ENCODE data around the gene ZNF598. TPM values are rescaled to one million over a fixed set of nuclear protein-coding genes. Genes with fewer than 3 reads are reported as not detected.

Gene ZNF598
- polyA plus RNA-seq, 1 of the 3 experiments (the other 2 are of a cell fraction) = 47.8 TPM

DNA sequence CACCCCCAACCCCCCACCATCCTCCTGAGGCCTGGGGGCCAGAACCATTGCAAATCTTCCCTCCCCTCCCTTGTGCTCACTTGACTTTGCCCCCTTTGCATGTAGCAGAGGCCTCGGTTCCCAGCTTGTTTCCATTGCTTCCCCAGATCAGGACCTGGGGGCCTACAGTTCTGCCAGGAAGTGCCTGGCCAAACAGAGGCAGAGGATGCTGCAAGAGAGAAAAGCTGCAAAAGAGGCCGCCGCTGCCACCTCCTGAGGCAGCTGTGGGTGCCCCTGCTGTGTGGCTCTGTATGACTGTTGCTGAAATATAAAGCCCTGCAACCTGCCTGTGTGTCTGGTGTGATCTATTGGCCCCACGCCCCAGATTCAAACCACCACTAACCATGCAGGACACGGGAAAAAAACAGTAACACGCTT, 48.0 kb downstream of the ZNF598 start:
- Histone ChIP-seq H3K27me3 (ENCODE audit: insufficient read depth) (no peaks in the 10 kb centered on the region), H3K36me3 (replicated peaks in 1 of 2; ENCODE audit: control insufficient read depth in 1 of 2, insufficient read depth in 2 of 2, low read length in 1 of 2) (peaks cover 19 to 24% of the 10 kb centered on the region in 2 experiments), H3K79me2 (ENCODE audit: insufficient read depth) (peaks cover 68% of the 10 kb centered on the region), H3K4me2 (peak overlapping the region; percentile 90; the same call in 1 of the 2 replicates), H3K4me3 (ENCODE audit: low read depth in 2 of 2, low read length in 1 of 2) (no peak overlapping the region), H2AFZ (ENCODE audit: low read depth) (no peak overlapping the region), H3K4me1 (ENCODE audit: control insufficient read depth in 1 of 2, insufficient read depth in 2 of 2, low read depth in 1 of 2, low read length in 1 of 2) (peaks cover 0 to 47% of the 10 kb centered on the region in 2 experiments; a peak in 1 of 4 replicates), H3K9me3 (no peaks in the 10 kb centered on the region), H3K27ac (ENCODE audit: low read depth in 2 of 2, low read length in 1 of 2) (peak overlapping the region; percentile 19 to 20; a peak in 2 of 4 replicates), H3K9me2 (no peaks in the 10 kb centered on the region), H3K9ac (no peak overlapping the region), H4K20me1 (ENCODE audit: insufficient read depth) (peaks cover 38% of the 10 kb centered on the region), H3F3A (replicated peaks; ENCODE audit: insufficient read depth) (peaks cover 36% of the 10 kb centered on the region)
- POLR2A ChIA-PET = interaction anchor here (0.7 to 2.6 kb wide), 3 partner anchors 9 to 229 kb away, joined by 3 to 10 read pairs (median 5); partner anchors contain the start of gene MSRB1
- DNase-seq = no peak
- TF ChIP-seq, protein P1, sequence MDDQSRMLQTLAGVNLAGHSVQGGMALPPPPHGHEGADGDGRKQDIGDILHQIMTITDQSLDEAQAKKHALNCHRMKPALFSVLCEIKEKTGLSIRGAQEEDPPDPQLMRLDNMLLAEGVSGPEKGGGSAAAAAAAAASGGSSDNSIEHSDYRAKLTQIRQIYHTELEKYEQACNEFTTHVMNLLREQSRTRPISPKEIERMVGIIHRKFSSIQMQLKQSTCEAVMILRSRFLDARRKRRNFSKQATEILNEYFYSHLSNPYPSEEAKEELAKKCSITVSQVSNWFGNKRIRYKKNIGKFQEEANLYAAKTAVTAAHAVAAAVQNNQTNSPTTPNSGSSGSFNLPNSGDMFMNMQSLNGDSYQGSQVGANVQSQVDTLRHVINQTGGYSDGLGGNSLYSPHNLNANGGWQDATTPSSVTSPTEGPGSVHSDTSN (IDR thresholded peaks at IDR 0.05) = no peak
- TF ChIP-seq CHD2 (IDR thresholded peaks at IDR 0.05; ENCODE audit: low read length, partially characterized antibody) = no peak
- peak; percentile 12; the same call in 1 of the 2 replicates for TF ChIP-seq SIN3A (IDR thresholded peaks at IDR 0.05; ENCODE audit: borderline replicate concordance, low read depth, low read length)
- TF ChIP-seq, protein P2, sequence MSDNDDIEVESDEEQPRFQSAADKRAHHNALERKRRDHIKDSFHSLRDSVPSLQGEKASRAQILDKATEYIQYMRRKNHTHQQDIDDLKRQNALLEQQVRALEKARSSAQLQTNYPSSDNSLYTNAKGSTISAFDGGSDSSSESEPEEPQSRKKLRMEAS (IDR thresholded peaks at IDR 0.05; ENCODE audit: low read depth) = no peak
- TF ChIP-seq SMC3 (IDR thresholded peaks at IDR 0.05; ENCODE audit: low read depth, low read length) = no peak
- no peak for TF ChIP-seq EZH2phosphoT487 (IDR thresholded peaks at IDR 0.05; ENCODE audit: borderline replicate concordance, low read depth)
- TF ChIP-seq, protein P3, sequence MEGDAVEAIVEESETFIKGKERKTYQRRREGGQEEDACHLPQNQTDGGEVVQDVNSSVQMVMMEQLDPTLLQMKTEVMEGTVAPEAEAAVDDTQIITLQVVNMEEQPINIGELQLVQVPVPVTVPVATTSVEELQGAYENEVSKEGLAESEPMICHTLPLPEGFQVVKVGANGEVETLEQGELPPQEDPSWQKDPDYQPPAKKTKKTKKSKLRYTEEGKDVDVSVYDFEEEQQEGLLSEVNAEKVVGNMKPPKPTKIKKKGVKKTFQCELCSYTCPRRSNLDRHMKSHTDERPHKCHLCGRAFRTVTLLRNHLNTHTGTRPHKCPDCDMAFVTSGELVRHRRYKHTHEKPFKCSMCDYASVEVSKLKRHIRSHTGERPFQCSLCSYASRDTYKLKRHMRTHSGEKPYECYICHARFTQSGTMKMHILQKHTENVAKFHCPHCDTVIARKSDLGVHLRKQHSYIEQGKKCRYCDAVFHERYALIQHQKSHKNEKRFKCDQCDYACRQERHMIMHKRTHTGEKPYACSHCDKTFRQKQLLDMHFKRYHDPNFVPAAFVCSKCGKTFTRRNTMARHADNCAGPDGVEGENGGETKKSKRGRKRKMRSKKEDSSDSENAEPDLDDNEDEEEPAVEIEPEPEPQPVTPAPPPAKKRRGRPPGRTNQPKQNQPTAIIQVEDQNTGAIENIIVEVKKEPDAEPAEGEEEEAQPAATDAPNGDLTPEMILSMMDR (IDR thresholded peaks at IDR 0.05) = no peak
- no peak for TF ChIP-seq RCOR1 (IDR thresholded peaks at IDR 0.05; ENCODE audit: low read length)
- WGBS (ENCODE audit: low lambda C conversion rate) = 38% methylated on average over 6 of the region's 6 CpGs
- CTCF ChIA-PET = interaction anchor here (1.1 to 1.8 kb wide), 3 partner anchors 32 to 97 kb away, joined by 3 to 6 read pairs (median 4); partner anchors contain the start of gene MEIOB

DNA sequence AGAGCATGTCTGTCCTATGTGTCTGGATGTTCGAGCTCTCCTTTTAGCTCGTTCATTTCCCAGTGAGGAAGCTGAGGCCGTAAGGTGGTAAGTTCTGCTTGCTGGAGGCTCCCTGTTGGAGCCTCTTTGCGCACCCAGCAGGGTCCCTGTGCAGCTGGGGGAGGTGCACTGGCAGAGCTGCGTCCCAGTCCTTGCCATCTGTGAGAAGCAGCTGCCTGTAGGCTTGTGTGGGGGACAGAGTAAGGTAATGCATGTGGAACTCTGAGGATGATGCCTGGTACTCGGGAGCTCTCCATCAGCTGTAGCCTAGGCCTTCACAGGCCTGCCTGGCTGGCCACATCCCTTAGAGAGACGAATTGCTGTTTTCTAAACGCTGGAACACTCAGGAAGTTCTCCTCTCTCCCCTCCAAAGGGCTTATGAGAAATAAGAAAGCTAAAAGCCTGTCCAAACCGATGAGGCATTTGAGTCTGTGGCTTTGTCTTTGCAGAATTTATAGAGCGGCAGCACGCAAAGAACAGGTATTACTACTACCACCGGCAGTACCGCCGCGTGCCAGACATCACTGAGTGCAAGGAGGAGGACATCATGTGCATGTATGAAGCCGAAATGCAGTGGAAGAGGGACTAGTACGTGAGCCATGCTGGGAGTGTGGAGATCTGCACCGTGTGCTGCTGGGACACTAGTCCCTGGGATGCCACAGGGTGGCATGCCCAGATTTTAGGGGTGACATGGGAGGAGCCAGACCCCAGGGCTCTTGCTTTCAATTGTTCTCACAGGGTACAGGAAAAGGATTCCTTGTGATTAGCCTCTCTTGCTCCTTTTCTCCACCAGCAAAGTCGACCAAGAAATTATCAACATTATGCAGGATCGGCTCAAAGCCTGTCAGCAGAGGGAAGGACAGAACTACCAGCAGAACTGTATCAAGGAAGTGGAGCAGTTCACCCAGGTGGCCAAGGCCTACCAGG, 48.7 kb downstream of the ZNF598 start:
- peak overlapping the region; percentile 58 to 86 for H3K4me3 ChIP-seq (ENCODE audit: low read depth in 2 of 2, low read length in 1 of 2)
- H3K27me3 ChIP-seq (ENCODE audit: insufficient read depth) = no peaks in the 10 kb centered on the region
- CTCF ChIA-PET = interaction anchor here (0.8 to 1.8 kb wide), 5 partner anchors 31 to 97 kb away, joined by 3 to 6 read pairs (median 4); partner anchors contain the start of gene MEIOB
- no peak for DNase-seq
- H2AFZ ChIP-seq (ENCODE audit: low read depth) = no peak overlapping the region
- POLR2A ChIA-PET = interaction anchor here (0.7 to 2.6 kb wide), 5 partner anchors 10 to 86 kb away, joined by 3 to 10 read pairs (median 5); partner anchors contain the start of genes MSRB1, NTHL1 and TSC2
- H3F3A ChIP-seq (replicated peaks; ENCODE audit: insufficient read depth) = peaks cover 36% of the 10 kb centered on the region
- peaks cover 19 to 24% of the 10 kb centered on the region in 2 experiments for H3K36me3 ChIP-seq (replicated peaks in 1 of 2; ENCODE audit: control insufficient read depth in 1 of 2, insufficient read depth in 2 of 2, low read length in 1 of 2)
- 31% methylated on average over 18 of the region's 20 CpGs for WGBS (ENCODE audit: low lambda C conversion rate)
- H3K4me2 ChIP-seq = peak overlapping the region; percentile 76
- peaks cover 0 to 46% of the 10 kb centered on the region in 2 experiments; a peak in 1 of 4 replicates for H3K4me1 ChIP-seq (ENCODE audit: control insufficient read depth in 1 of 2, insufficient read depth in 2 of 2, low read depth in 1 of 2, low read length in 1 of 2)
- no peaks in the 10 kb centered on the region for H3K9me3 ChIP-seq
- H3K79me2 ChIP-seq (ENCODE audit: insufficient read depth) = peaks cover 61% of the 10 kb centered on the region
- H3K27ac ChIP-seq (ENCODE audit: low read depth in 2 of 2, low read length in 1 of 2) = peak overlapping the region; percentile 28 to 67
- peaks cover 38% of the 10 kb centered on the region for H4K20me1 ChIP-seq (ENCODE audit: insufficient read depth)
- H3K9ac ChIP-seq = peak overlapping the region; percentile 89; the same call in 1 of the 2 replicates
- H3K9me2 ChIP-seq = no peaks in the 10 kb centered on the region
- TF ChIP-seq GATA2 (CRISPR knock-in tag; IDR thresholded peaks at IDR 0.05) (no peak), MEF2A (IDR thresholded peaks at IDR 0.05; ENCODE audit: borderline replicate concordance, low read depth) (no peak), CHD2 (IDR thresholded peaks at IDR 0.05; ENCODE audit: low read length, partially characterized antibody) (peak; percentile 49), YY1 (IDR thresholded peaks at IDR 0.05; ENCODE audit: low read depth) (no peak), EP300 (IDR thresholded peaks at IDR 0.05; ENCODE audit: borderline replicate concordance in 1 of 2, low read depth in 1 of 2, low read length in 1 of 2) (no peak)
- TF ChIP-seq, protein P3 (IDR thresholded peaks at IDR 0.05) = no peak
- TF ChIP-seq, protein P4, sequence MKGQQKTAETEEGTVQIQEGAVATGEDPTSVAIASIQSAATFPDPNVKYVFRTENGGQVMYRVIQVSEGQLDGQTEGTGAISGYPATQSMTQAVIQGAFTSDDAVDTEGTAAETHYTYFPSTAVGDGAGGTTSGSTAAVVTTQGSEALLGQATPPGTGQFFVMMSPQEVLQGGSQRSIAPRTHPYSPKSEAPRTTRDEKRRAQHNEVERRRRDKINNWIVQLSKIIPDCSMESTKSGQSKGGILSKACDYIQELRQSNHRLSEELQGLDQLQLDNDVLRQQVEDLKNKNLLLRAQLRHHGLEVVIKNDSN (IDR thresholded peaks at IDR 0.05; ENCODE audit: borderline replicate concordance, low read depth) = no peak
- TF ChIP-seq, protein P5, sequence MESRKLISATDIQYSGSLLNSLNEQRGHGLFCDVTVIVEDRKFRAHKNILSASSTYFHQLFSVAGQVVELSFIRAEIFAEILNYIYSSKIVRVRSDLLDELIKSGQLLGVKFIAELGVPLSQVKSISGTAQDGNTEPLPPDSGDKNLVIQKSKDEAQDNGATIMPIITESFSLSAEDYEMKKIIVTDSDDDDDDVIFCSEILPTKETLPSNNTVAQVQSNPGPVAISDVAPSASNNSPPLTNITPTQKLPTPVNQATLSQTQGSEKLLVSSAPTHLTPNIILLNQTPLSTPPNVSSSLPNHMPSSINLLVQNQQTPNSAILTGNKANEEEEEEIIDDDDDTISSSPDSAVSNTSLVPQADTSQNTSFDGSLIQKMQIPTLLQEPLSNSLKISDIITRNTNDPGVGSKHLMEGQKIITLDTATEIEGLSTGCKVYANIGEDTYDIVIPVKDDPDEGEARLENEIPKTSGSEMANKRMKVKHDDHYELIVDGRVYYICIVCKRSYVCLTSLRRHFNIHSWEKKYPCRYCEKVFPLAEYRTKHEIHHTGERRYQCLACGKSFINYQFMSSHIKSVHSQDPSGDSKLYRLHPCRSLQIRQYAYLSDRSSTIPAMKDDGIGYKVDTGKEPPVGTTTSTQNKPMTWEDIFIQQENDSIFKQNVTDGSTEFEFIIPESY (IDR thresholded peaks at IDR 0.05; ENCODE audit: borderline replicate concordance, low read depth) = 0 out of 2 replicates have a peak, but pooled peaks have one; percentile 28

Data from SK-N-SH (cell line).